Activated T-cell treated with anti-CD3 and anti-CD28 coated beads, Interleukin-2, amount 50 U/mL, for 4 hours (primary cell): ENCODE results near the gene SDHB. TPM values are rescaled to one million over a fixed set of nuclear protein-coding genes. Genes with fewer than 3 reads are reported as not detected.

ENCODE experiments used
- ATAC-seq, 2 donors: fragments of 200-7000 bp; cut with Tn5 transposase; one replicate each; pipeline ENCODE4 v1.10.0; 2021
- DNase-seq: peaks from one replicate; pipeline ENCODE4 v3.0.0-alpha.2; 2020
- H3K27me3 Mint-ChIP-seq: one replicate; pipeline ENCODE4 v1.8.0; 2021; ENCODE audit warnings: low read depth, mixed read lengths
- H3K36me3 Mint-ChIP-seq: one replicate; pipeline ENCODE4 v1.8.0; 2022; ENCODE audit warnings: mixed read lengths; ENCODE audit not compliant: insufficient read depth
- H3K4me1 Mint-ChIP-seq: one replicate; pipeline ENCODE4 v1.8.0; 2021; ENCODE audit warnings: low read depth, mixed read lengths
- H3K4me3 Mint-ChIP-seq: one replicate; pipeline ENCODE4 v1.8.0; 2021; ENCODE audit warnings: mild to moderate bottlenecking, moderate library complexity, mixed read lengths
- H3K9me3 Mint-ChIP-seq: one replicate; pipeline ENCODE4 v1.8.0; 2021; ENCODE audit warnings: mixed read lengths
- total RNA-seq, 3 donors: library from RNA; stranded (reverse); gene quantifications; one replicate each; pipeline ENCODE4 v1.2.1, GENCODE V29; 2021

SDHB gene
- total RNA-seq, 3 donors from 2014 or later = 159 to 179 (median 176) TPM

DNA sequence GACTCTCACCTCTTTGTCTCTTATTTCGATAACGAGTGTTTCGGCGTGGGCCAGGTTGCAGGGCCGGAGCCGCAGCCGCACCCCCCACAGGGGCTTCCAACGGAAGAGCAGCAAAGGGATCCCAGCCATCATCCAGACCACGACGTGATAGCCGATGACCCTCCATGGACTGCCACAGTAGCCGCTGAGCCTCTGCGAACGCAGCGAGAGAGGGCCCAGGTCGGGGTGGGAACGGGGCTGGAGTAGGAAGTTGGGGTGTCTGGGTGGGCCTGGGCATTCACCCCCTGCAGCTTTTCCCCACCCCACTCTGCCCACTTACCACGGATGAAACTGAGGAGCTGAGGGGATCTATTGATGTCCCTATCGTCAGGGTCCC lies 48.5 kb downstream of the SDHB start:
- H3K9me3 Mint-ChIP-seq = no peaks in the 10 kb centered on the region
- no peak for DNase-seq
- no peak for ATAC-seq
- peaks cover 8% of the 10 kb centered on the region for H3K36me3 Mint-ChIP-seq
- H3K27me3 Mint-ChIP-seq = no peaks in the 10 kb centered on the region
- no peak overlapping the region for H3K4me3 Mint-ChIP-seq
- peaks cover 8% of the 10 kb centered on the region for H3K4me1 Mint-ChIP-seq

- Mint-ChIP-seq H3K9me3 (no peaks in the 10 kb centered on the region), H3K4me3 (no peak overlapping the region), H3K36me3 (peaks cover 9% of the 10 kb centered on the region), H3K4me1 (peaks cover 1% of the 10 kb centered on the region), H3K27me3 (no peaks in the 10 kb centered on the region)
- DNase-seq (no peak), ATAC-seq (no peak)
Observed at GRCh38 chr1:17004466-17005364, 49.1 kb downstream of the SDHB start.

DNA sequence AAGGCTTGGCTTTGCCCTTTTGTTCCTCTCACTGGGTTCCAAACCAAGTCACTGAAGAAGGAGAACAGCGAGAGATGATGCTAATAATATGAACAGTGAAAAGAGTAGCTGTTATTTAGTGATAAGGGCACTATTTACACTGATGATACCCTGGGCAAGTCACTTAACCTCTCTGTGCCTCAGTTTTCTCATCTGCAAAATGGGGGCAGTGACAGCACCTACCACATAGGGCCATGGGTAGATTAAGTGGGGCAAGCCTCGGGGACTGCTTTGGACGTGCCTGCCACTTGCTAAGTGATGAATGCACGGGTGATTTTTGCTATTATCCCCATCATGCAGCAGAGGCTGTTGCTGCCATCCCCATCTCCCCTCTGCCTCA lies 51.3 kb downstream of the SDHB start:
- H3K27me3 Mint-ChIP-seq = no peaks in the 10 kb centered on the region
- peaks cover 18% of the 10 kb centered on the region for H3K36me3 Mint-ChIP-seq
- DNase-seq (no peak), ATAC-seq (no peak)
- no peaks in the 10 kb centered on the region for H3K9me3 Mint-ChIP-seq
- no peaks in the 10 kb centered on the region for H3K4me1 Mint-ChIP-seq
- H3K4me3 Mint-ChIP-seq = no peak overlapping the region

DNA sequence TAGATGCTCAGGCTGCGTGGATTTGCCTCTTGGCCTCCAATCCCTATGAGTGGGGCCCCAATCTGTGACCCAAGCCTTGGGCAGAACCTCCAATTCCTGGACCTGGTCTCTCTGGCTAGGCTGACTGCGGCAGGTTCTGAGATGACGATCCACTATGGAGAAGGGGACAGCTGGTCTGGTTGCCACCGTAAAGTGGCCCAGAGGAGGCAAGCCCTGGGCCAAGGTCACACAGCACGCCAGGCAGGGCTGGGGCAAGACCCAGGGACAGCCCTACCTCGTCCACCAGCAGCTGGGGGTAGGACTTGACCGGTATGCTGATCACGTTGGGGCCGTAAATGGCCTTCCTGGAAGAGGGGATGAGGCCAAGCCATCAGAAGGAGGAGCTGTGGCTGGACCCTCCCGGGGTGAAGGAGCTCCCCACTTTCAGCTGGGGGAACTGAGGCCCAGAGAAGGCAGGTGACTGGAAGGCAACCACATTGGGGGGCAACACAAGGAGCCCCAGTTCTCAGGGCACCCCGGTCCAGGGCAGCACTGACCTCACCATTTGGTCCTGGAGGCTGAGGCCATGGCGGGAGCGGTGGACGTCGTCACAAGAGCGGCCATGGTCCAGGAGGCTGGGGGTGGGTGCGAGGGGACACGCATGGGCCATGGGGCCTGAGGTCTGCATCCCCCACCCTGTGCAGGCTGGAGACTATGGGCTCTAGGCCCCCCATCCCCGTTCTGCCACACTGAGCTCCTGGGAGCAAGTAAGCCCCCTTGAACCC lies 51.9 kb downstream of the SDHB start:
- peaks cover 18% of the 10 kb centered on the region for H3K36me3 Mint-ChIP-seq

DNA sequence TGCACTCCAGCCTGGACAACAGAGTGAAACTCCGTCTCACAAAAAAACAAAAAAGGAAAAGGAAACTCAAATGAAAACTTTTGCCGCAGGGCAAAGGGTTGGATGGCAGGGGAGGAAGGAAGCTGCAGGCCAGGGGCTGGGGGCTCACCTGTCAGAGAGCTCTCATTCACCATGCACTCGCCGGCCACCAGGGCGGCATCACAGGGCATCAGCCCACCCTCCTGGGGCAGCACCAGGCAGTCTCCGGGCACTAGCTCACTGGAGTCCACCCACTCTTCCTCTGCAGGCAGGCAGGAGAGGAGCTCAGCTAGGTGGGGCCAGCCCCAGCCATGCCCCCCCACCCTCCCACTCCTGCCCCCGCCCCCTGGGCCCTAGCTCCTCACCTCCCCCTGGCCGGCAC lies 54.0 kb downstream of the SDHB start:
- Mint-ChIP-seq H3K9me3 (no peaks in the 10 kb centered on the region), H3K36me3 (peaks cover 18% of the 10 kb centered on the region), H3K27me3 (no peaks in the 10 kb centered on the region), H3K4me3 (no peak overlapping the region), H3K4me1 (no peaks in the 10 kb centered on the region)
- DNase-seq (no peak), ATAC-seq (no peak)

More for the DNA sequence above, 51.9 kb downstream of the SDHB start:
- no peak for DNase-seq
- Mint-ChIP-seq H3K27me3 (no peaks in the 10 kb centered on the region), H3K4me3 (no peak overlapping the region), H3K9me3 (no peaks in the 10 kb centered on the region), H3K4me1 (no peaks in the 10 kb centered on the region)
- ATAC-seq = no peak

- Mint-ChIP-seq H3K9me3 (no peaks in the 10 kb centered on the region), H3K4me1 (no peaks in the 10 kb centered on the region), H3K4me3 (no peak overlapping the region), H3K36me3 (peaks cover 13% of the 10 kb centered on the region), H3K27me3 (no peaks in the 10 kb centered on the region)
- no peak for DNase-seq
- ATAC-seq = no peak
Observed at GRCh38 chr1:16998589-16998988, 55.2 kb downstream of the SDHB start.

- no peak for DNase-seq
- H3K4me1 Mint-ChIP-seq = no peaks in the 10 kb centered on the region
Observed at GRCh38 chr1:16996845-16997244, 57.0 kb downstream of the SDHB start.

GRCh38 chr1:16993521-16994038 lies 60.3 kb downstream of the SDHB start:
- Mint-ChIP-seq H3K36me3 (peaks cover 12% of the 10 kb centered on the region), H3K4me1 (no peaks in the 10 kb centered on the region), H3K4me3 (no peak overlapping the region), H3K27me3 (no peaks in the 10 kb centered on the region), H3K9me3 (no peaks in the 10 kb centered on the region)
- ATAC-seq (no peak), DNase-seq (no peak)

More at GRCh38 chr1:16996845-16997244, 57.0 kb downstream of the SDHB start:
- ATAC-seq = no peak
- no peaks in the 10 kb centered on the region for H3K27me3 Mint-ChIP-seq
- H3K36me3 Mint-ChIP-seq = peaks cover 12% of the 10 kb centered on the region
- no peak overlapping the region for H3K4me3 Mint-ChIP-seq
- no peaks in the 10 kb centered on the region for H3K9me3 Mint-ChIP-seq

GRCh38 chr1:16992675-16993074 lies 61.2 kb downstream of the SDHB start:
- ATAC-seq = no peak
- Mint-ChIP-seq H3K27me3 (no peaks in the 10 kb centered on the region), H3K4me3 (no peak overlapping the region)

GRCh38 chr1:16992102-16992501 lies 61.7 kb downstream of the SDHB start:
- H3K36me3 Mint-ChIP-seq = peaks cover 9% of the 10 kb centered on the region
- H3K4me3 Mint-ChIP-seq = no peak overlapping the region
- H3K9me3 Mint-ChIP-seq = no peaks in the 10 kb centered on the region
- DNase-seq (no peak), ATAC-seq (no peak)
- no peaks in the 10 kb centered on the region for H3K4me1 Mint-ChIP-seq
- no peaks in the 10 kb centered on the region for H3K27me3 Mint-ChIP-seq

More at GRCh38 chr1:16992675-16993074, 61.2 kb downstream of the SDHB start:
- Mint-ChIP-seq H3K36me3 (peaks cover 9% of the 10 kb centered on the region), H3K9me3 (no peaks in the 10 kb centered on the region), H3K4me1 (no peaks in the 10 kb centered on the region)
- no peak for DNase-seq

DNA sequence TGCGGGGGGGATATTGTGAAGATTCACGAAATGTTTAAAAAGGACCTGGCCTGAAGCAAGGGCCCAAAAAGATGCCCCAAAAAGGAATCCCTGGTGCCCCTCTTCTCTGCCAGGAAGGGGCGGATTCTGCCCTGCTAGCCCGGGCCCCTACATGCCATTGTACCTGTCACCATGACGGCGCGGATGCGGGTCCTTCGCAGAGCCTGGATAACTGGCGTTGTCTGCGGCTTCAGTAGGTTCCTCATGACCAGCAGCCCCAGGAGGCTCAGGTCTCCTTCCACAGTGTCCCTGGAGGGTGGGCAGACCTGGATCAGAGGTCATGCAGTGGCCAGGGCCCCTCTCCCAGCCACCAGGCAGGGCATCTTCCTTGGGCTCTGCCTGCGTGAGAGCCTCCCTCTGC lies 62.3 kb downstream of the SDHB start:
- DNase-seq = no peak
- H3K27me3 Mint-ChIP-seq = no peaks in the 10 kb centered on the region
- no peaks in the 10 kb centered on the region for H3K4me1 Mint-ChIP-seq
- H3K4me3 Mint-ChIP-seq = no peak overlapping the region
- ATAC-seq = no peak
- H3K9me3 Mint-ChIP-seq = no peaks in the 10 kb centered on the region
- H3K36me3 Mint-ChIP-seq = peaks cover 9% of the 10 kb centered on the region

DNA sequence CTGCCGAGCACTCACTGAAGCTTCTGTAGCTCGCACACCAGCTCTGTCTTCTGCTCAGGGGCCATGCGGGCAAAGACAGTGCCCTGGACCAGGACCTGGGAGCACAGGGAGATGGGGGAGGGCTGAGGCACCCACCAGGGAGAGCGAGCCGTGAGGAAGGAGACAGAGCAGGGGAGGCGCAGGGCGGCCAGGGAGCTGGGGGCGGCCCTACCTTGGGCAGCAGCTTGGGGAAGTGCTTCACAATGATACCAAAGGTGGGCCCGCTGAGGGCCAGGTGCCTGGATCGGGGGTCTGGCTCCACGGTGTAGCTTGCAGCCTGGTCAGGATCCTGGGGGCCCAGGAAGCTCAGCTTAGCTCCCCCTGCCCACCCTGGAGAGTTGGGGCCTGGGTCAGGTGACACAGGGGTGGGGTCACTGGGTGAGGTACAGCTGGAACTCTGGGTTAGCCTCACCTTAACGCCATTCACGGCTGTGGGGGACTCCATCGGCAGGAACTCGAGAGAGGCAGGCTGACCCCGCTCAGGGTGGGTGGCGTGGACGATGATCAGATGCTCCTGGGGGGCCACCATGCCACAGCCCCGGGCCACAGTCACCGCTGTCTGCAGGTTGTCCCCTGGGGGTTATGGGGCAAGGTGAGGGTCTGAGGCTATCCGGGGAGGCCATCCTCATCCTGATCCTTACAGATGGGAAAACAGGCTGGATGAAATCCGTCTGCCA lies 64.0 kb downstream of the SDHB start:
- Mint-ChIP-seq H3K9me3 (no peaks in the 10 kb centered on the region), H3K4me1 (no peaks in the 10 kb centered on the region), H3K4me3 (no peak overlapping the region), H3K36me3 (peaks cover 15% of the 10 kb centered on the region), H3K27me3 (no peaks in the 10 kb centered on the region)
- DNase-seq = no peak
- ATAC-seq = no peak

DNA sequence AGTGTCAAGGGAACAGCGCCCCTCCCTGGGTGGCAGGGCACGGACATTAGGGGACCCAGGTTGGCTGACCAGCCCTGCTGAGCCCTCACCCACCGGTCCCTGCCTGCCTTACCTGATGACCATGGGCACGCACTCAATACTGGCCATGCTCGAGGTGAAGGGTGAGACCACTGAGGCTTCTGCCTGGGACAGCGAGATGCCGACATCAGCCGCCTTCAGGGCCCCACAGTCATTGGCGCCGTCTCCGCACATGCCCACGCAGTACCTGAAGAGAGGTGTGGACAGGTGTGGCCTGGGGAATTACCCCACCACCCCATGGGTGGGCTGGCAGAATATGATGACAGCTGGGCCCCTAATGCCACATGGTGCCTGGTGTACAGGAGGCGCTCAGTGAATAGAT lies 65.6 kb downstream of the SDHB start:
- peaks cover 5% of the 10 kb centered on the region for H3K27me3 Mint-ChIP-seq
- ATAC-seq = no peak

DNA sequence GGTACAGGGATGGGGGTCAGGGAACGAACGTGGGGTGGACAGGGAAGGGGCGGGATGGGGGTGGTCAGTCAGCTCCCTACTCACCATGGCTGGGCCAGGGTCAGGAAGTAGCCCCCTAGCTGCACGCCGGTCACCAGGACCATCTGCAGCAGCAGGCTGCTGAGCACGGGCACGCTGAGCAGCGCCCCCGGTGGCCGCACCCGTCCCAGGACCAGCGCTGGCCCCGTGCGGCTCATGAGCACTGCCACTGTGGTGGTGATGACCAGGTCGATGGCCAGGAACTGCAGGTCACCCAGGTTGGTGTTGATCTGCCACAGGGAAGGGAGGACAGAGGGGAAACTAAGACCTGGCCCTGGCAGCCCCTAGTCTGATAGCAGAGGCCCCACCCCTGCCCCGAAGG lies 66.9 kb downstream of the SDHB start:
- no peak for ATAC-seq
- peaks cover 15% of the 10 kb centered on the region for H3K36me3 Mint-ChIP-seq
- no peak overlapping the region for H3K4me3 Mint-ChIP-seq
- no peaks in the 10 kb centered on the region for H3K4me1 Mint-ChIP-seq
- H3K9me3 Mint-ChIP-seq = no peaks in the 10 kb centered on the region
- no peak for DNase-seq
- peaks cover 12% of the 10 kb centered on the region for H3K27me3 Mint-ChIP-seq

More for the DNA sequence above, 65.6 kb downstream of the SDHB start:
- no peak for DNase-seq
- H3K4me1 Mint-ChIP-seq = no peaks in the 10 kb centered on the region
- no peak overlapping the region for H3K4me3 Mint-ChIP-seq
- no peaks in the 10 kb centered on the region for H3K9me3 Mint-ChIP-seq
- peaks cover 15% of the 10 kb centered on the region for H3K36me3 Mint-ChIP-seq
